NCI-H2171 (cell line): Measurements from ENCODE around the gene CT83.

Experiments
- DNase-seq: peaks from one replicate; lab custom pipeline; 2025; lab: John Stamatoyannopoulos, UW

CT83 gene

GRCh38 chrX:116462822-116463221 is at the start of gene CT83:
CT83 (minus strand) TSS chrX:116462976; CDS start chrX:116462856, 120 bp downstream.
- DNase-seq = no peak

DNA sequence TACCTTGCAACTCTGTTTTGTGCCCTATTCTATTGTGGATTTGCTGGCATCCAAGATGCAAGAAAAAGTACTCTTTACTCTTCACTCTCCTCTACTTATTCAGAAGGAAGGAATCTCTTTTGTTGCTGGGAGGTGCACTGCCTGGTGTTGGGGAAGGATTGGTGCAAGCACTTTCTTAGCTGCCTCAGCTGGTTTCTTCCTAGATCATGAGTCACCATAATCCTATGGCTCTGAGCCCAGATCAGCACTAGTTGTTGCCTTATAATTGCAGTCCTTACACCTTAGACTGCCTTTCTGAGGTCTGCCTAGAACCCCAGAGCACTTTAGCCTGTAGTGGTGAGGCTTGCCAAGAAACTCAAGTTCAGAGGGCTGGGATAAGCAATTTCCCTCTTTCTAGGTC is 37.0 kb upstream of the CT83 start:
- no peak for DNase-seq

- DNase-seq = no peak
Observed at GRCh38 chrX:116493271-116493670, 30.5 kb upstream of the CT83 start.

GRCh38 chrX:116490104-116490503 is 27.3 kb upstream of the CT83 start:
- no peak for DNase-seq

DNA sequence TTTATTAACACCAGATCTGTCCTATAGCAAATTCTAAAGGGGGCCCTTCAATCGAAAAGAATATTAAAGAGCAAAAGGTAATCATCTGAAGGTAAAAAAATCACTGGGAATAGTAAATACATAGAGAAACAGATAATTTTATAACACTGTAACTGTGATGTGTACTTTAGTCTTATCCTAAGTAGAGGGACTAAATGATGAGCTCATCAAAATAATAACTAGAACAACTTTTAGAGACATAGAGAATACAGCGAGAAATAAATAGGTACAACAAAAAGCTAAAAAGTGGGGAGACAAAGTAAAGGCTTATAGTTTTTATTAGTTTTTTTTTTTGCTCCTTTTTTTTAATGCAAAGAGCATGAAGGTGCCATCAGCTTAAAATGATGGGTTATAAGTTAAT is 17.3 kb upstream of the CT83 start:
- DNase-seq = no peak

DNA sequence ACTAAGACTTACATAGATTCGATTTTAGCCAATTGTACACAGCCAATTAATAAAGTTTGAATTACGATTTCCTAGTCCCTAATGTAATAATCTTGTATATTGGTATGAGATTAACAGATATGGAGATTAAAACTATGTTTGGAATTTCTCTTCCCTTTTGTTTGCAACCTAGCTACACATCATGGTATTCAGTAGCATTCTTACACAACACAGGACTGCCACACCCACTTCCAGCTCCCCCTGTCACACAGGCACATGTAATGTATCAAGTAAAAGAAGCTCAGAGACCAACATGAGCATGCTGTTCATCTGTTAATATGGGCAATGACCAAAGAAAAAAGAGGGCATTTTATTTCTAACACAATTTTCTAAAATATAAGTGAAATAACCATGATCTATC is 13.6 kb downstream of the CT83 start:
- no peak for DNase-seq

GRCh38 chrX:116436358-116436816 is 26.4 kb downstream of the CT83 start, which contains the start of gene SLC6A14:
SLC6A14 (plus strand) TSS chrX:116436606; CDS start chrX:116436710, 104 bp downstream.
- no peak for DNase-seq

DNA sequence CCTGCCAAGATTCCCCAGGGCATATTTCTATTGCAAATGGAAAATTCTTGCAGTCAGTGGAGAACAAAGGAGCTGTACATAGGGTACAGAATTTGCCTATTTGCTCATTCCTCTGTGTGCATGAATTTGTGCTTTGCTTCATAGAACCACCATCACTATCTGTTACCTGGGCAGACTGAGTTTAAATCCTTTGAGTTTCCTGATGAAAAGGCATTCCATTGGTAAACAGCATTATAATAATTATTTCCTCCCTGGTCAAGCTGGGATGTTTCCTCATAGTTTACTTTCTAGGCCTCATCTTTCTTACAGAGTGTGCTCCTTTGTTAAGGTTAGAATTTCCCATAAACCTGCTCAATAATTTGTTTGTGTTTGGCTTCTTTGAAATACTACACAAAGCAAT is 27.2 kb downstream of the CT83 start:
- DNase-seq = no peak

GRCh38 chrX:116427978-116428377 is 34.8 kb downstream of the CT83 start:
- no peak for DNase-seq

- DNase-seq = no peak
Observed at GRCh38 chrX:116417968-116418367, 44.8 kb downstream of the CT83 start.

DNA sequence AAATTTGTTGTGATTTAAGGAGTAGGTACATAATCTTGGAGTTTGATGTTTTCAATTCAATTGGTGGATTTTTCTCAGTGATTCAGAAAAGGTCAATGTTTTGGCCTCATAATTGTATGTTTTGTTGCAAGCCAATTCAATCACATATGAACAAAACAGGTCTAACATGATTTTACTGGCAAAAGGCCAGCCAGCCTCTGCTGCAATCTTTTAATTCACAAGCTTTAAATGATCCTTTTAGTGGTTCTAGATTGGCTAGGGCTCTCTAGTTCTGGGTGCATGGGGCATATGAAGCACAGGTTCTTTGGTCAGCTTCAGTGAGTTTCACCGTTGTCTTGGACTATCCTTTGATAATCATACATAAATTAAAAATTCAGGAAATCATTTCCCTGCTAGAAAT is 45.6 kb downstream of the CT83 start:
- DNase-seq = no peak

DNA sequence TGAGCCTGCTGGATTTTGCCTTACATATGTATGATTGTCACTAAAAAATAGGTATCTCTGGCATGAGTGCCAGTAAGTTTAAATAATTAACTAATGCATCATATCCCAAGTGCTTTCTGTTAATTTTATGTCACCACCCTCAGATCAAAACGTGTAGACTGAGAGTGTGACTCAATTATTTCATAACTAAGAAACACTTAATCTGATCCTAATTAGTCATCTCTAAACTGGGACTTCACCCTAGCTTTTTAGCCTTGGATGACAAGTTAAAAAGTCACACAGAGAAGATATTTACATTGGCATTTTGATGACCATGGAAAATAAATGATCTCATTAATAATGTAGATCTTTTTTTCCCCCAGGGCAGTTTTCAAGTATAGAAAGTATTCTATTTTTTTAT is 49.5 kb downstream of the CT83 start:
- no peak for DNase-seq
